DOHH2 (cell line): Measurements from ENCODE around the gene DNAJB6.
A peak's percentile ranks its signal among the peaks of the same experiment; 100 is the strongest.

Source experiments
- H3F3A ChIP-seq: fragments of 200-600 bp; sonication (generic), shearing (Covaris generic); 2 replicates; pipeline ENCODE4 v1.6.0; 2016; ENCODE audit warnings: antibody characterized with exemption, mild to moderate bottlenecking; ENCODE audit not compliant: control insufficient read depth, insufficient read depth
- H3K27ac ChIP-seq: fragments of 200-600 bp; sonication (generic); 2 replicates; pipeline ENCODE4 v1.5.1; 2014; ENCODE audit warnings: low read depth, mild to moderate bottlenecking, low read length, moderate library complexity
- H3K27me3 ChIP-seq: fragments of 200-600 bp; sonication (generic); 2 replicates; pipeline ENCODE4 v1.6.1; 2014; ENCODE audit warnings: mild to moderate bottlenecking, low read length, mixed read lengths; ENCODE audit not compliant: control insufficient read depth
- H3K36me3 ChIP-seq: fragments of 200-600 bp; sonication (generic); 2 replicates; pipeline ENCODE4 v1.6.1; 2014; ENCODE audit warnings: mild to moderate bottlenecking, low read length, moderate library complexity, mixed read lengths; ENCODE audit not compliant: control insufficient read depth
- H3K4me1 ChIP-seq: fragments of 200-600 bp; sonication (generic); 2 replicates; pipeline ENCODE4 v1.6.1; 2014; ENCODE audit warnings: mild to moderate bottlenecking, low read length, mixed read lengths; ENCODE audit not compliant: control insufficient read depth
- H3K4me2 ChIP-seq: fragments of 200-600 bp; sonication (generic); 2 replicates; pipeline ENCODE4 v1.6.0; 2014; ENCODE audit warnings: mild to moderate bottlenecking, low read length, moderate library complexity
- H3K4me3 ChIP-seq: fragments of 200-600 bp; sonication (generic); 2 replicates; pipeline ENCODE4 v1.5.1; 2014; ENCODE audit warnings: mild to moderate bottlenecking, low read length, mixed read lengths
- H3K79me2 ChIP-seq: fragments of 200-600 bp; sonication (generic); 2 replicates; pipeline ENCODE4 v1.6.1; 2014; ENCODE audit warnings: mild to moderate bottlenecking, low read length, mixed read lengths; ENCODE audit not compliant: control insufficient read depth
- H3K9me2 ChIP-seq: fragments of 200-600 bp; sonication (generic); replicated peaks from 2 replicates; pipeline ENCODE4 v1.6.1; 2014; ENCODE audit warnings: mild to moderate bottlenecking, low read length, mixed read lengths; ENCODE audit not compliant: control insufficient read depth
- H3K9me3 ChIP-seq: fragments of 200-600 bp; sonication (generic); 2 replicates; pipeline ENCODE4 v1.6.1; 2014; ENCODE audit warnings: antibody characterized with exemption, low read length, mixed read lengths; ENCODE audit not compliant: control insufficient read depth, insufficient read depth
- H4K20me1 ChIP-seq: fragments of 200-600 bp; sonication (generic); 2 replicates; pipeline ENCODE4 v1.6.0; 2014; ENCODE audit warnings: low read depth, mild to moderate bottlenecking, antibody characterized with exemption, low read length, moderate library complexity; ENCODE audit not compliant: control insufficient read depth, insufficient read depth
- CTCF ChIP-seq: fragments of 200-600 bp; sonication (generic); IDR thresholded peaks from one replicate; pipeline ENCODE4 v1.5.1; 2014; ENCODE audit warnings: antibody characterized with exemption, mild to moderate bottlenecking, low read depth, low read length; ENCODE audit not compliant: poor library complexity, severe bottlenecking
- EZH2phosphoT487 ChIP-seq: fragments of 200-600 bp; sonication (generic); IDR thresholded peaks from 2 replicates; pipeline ENCODE4 v1.6.1; 2017; ENCODE audit warnings: borderline replicate concordance, mild to moderate bottlenecking, antibody characterized with exemption, low read length, moderate library complexity, mixed read lengths

Gene DNAJB6

GRCh38 chr7:157384301-157384700 is 47.5 kb downstream of the DNAJB6 start:
- Histone ChIP-seq H3K27ac (no peak overlapping the region), H3K36me3 (peaks cover 91% of the 10 kb centered on the region)

GRCh38 chr7:157386979-157387800 is 50.4 kb downstream of the DNAJB6 start:
- Histone ChIP-seq H3K9me2 (no peaks in the 10 kb centered on the region), H3K27me3 (no peaks in the 10 kb centered on the region), H3K9me3 (no peaks in the 10 kb centered on the region), H3F3A (peaks cover 32% of the 10 kb centered on the region), H3K36me3 (peaks cover 87% of the 10 kb centered on the region), H3K4me1 (peaks cover 9% of the 10 kb centered on the region), H3K79me2 (peaks cover 61% of the 10 kb centered on the region), H3K27ac (no peak overlapping the region), H4K20me1 (no peaks in the 10 kb centered on the region; the same call in 1 of the 2 replicates), H3K4me2 (peak overlapping the region; percentile 42), H3K4me3 (peak overlapping the region; percentile 33)
- no peak for TF ChIP-seq EZH2phosphoT487
- peak; percentile 100 for TF ChIP-seq CTCF

More at GRCh38 chr7:157384301-157384700, 47.5 kb downstream of the DNAJB6 start:
- TF ChIP-seq CTCF (no peak), EZH2phosphoT487 (no peak)
- H3F3A ChIP-seq, result peaks cover 32% of the 10 kb centered on the region
- peaks cover 63% of the 10 kb centered on the region for H3K79me2 ChIP-seq
- peaks cover 2% of the 10 kb centered on the region; the same call in 1 of the 2 replicates for H4K20me1 ChIP-seq
- no peak overlapping the region for H3K4me3 ChIP-seq
- H3K27me3 ChIP-seq, result no peaks in the 10 kb centered on the region
- no peaks in the 10 kb centered on the region for H3K9me2 ChIP-seq
- H3K9me3 ChIP-seq, result no peaks in the 10 kb centered on the region
- no peak overlapping the region for H3K4me2 ChIP-seq
- H3K4me1 ChIP-seq, result peaks cover 9% of the 10 kb centered on the region

GRCh38 chr7:157388301-157388700 is 51.5 kb downstream of the DNAJB6 start:
- peaks cover 9% of the 10 kb centered on the region for H3K4me1 ChIP-seq
- TF ChIP-seq CTCF (no peak), EZH2phosphoT487 (no peak)
- H3K36me3 ChIP-seq, result peaks cover 80% of the 10 kb centered on the region
- H3K4me2 ChIP-seq, result no peak overlapping the region
- no peaks in the 10 kb centered on the region for H3K27me3 ChIP-seq
- peaks cover 27% of the 10 kb centered on the region for H3F3A ChIP-seq
- no peaks in the 10 kb centered on the region for H3K9me3 ChIP-seq
- no peaks in the 10 kb centered on the region; the same call in 1 of the 2 replicates for H4K20me1 ChIP-seq
- no peak overlapping the region for H3K4me3 ChIP-seq
- no peak overlapping the region for H3K27ac ChIP-seq
- H3K9me2 ChIP-seq, result no peaks in the 10 kb centered on the region
- H3K79me2 ChIP-seq, result peaks cover 60% of the 10 kb centered on the region
